OCI-LY1 (cell line): ENCODE results near the gene LECT2.

Source experiments
- H2AFZ ChIP-seq: fragments of 200-600 bp; sonication (generic), shearing (Covaris generic); 2 replicates; pipeline ENCODE4 v1.6.0; 2014; ENCODE audit warnings: antibody characterized with exemption, mild to moderate bottlenecking, low read length
- H3F3A ChIP-seq: fragments of 200-600 bp; sonication (generic), shearing (Covaris generic); 2 replicates; pipeline ENCODE4 v1.6.0; 2014; ENCODE audit warnings: mild to moderate bottlenecking, antibody characterized with exemption, low read length, moderate library complexity; ENCODE audit not compliant: insufficient read depth
- H3K27ac ChIP-seq: fragments of 200-600 bp; sonication (generic); 2 replicates; pipeline ENCODE4 v1.5.1; 2014; ENCODE audit warnings: low read length, mixed run types, mild to moderate bottlenecking, low read depth; ENCODE audit not compliant: poor library complexity, severe bottlenecking
- H3K27me3 ChIP-seq: fragments of 200-600 bp; sonication (generic); 2 replicates; pipeline ENCODE4 v1.6.0; 2014; ENCODE audit warnings: antibody characterized with exemption, mild to moderate bottlenecking, low read length, moderate library complexity; ENCODE audit not compliant: insufficient read depth
- H3K36me3 ChIP-seq: fragments of 200-600 bp; sonication (generic); 2 replicates; pipeline ENCODE4 v1.6.1; 2014; ENCODE audit warnings: mild to moderate bottlenecking, antibody characterized with exemption, low read length, moderate library complexity, mixed read lengths; ENCODE audit not compliant: insufficient read depth
- H3K4me1 ChIP-seq: fragments of 200-600 bp; sonication (generic); 2 replicates; pipeline ENCODE4 v1.5.1; 2014; ENCODE audit warnings: mild to moderate bottlenecking, low read length, moderate library complexity; ENCODE audit not compliant: insufficient read depth, severe bottlenecking
- H3K4me2 ChIP-seq: fragments of 200-600 bp; sonication (generic), shearing (Covaris generic); 2 replicates; pipeline ENCODE4 v1.6.1; 2014; ENCODE audit warnings: low read length
- H3K4me3 ChIP-seq: fragments of 200-600 bp; sonication (generic); 2 replicates; pipeline ENCODE4 v1.5.1; 2014; ENCODE audit warnings: low read length, low read depth, mild to moderate bottlenecking, mixed read lengths; ENCODE audit not compliant: poor library complexity, severe bottlenecking
- H3K79me2 ChIP-seq: fragments of 200-600 bp; shearing (Covaris generic); 2 replicates; pipeline ENCODE4 v1.6.1; 2016; ENCODE audit warnings: mixed run types, low read length, mixed read lengths; ENCODE audit not compliant: insufficient read depth
- H3K9ac ChIP-seq: fragments of 200-600 bp; sonication (generic), shearing (Covaris generic); 2 replicates; pipeline ENCODE4 v1.6.1; 2014; ENCODE audit warnings: mild to moderate bottlenecking, low read length, mixed read lengths
- H3K9me2 ChIP-seq: fragments of 200-600 bp; sonication (generic), shearing (Covaris generic); 2 replicates; pipeline ENCODE4 v1.6.1; 2014; ENCODE audit warnings: low read depth, mild to moderate bottlenecking, low read length, mixed read lengths
- H3K9me3 ChIP-seq: fragments of 200-600 bp; shearing (Covaris generic); 2 replicates; pipeline ENCODE4 v1.6.1; 2014; ENCODE audit warnings: low read length, mixed read lengths
- H4K20me1 ChIP-seq: fragments of 200-600 bp; sonication (generic), shearing (Covaris generic); 2 replicates; pipeline ENCODE4 v1.6.0; 2016; ENCODE audit warnings: mild to moderate bottlenecking, low read length; ENCODE audit not compliant: insufficient read depth
- CTCF ChIP-seq: fragments of 200-600 bp; sonication (generic), shearing (Covaris generic); IDR thresholded peaks from 2 replicates; pipeline ENCODE4 v1.5.1; 2017; ENCODE audit warnings: mild to moderate bottlenecking, antibody characterized with exemption, low read length, moderate library complexity, mixed read lengths
- EZH2 ChIP-seq: fragments of 200-600 bp; sonication (generic), shearing (Covaris generic); IDR thresholded peaks from 2 replicates; pipeline ENCODE4 v1.8.0; 2017; ENCODE audit warnings: borderline replicate concordance, mixed run types, mild to moderate bottlenecking, antibody characterized with exemption, low read length, moderate library complexity, mixed read lengths

The LECT2 gene

DNA sequence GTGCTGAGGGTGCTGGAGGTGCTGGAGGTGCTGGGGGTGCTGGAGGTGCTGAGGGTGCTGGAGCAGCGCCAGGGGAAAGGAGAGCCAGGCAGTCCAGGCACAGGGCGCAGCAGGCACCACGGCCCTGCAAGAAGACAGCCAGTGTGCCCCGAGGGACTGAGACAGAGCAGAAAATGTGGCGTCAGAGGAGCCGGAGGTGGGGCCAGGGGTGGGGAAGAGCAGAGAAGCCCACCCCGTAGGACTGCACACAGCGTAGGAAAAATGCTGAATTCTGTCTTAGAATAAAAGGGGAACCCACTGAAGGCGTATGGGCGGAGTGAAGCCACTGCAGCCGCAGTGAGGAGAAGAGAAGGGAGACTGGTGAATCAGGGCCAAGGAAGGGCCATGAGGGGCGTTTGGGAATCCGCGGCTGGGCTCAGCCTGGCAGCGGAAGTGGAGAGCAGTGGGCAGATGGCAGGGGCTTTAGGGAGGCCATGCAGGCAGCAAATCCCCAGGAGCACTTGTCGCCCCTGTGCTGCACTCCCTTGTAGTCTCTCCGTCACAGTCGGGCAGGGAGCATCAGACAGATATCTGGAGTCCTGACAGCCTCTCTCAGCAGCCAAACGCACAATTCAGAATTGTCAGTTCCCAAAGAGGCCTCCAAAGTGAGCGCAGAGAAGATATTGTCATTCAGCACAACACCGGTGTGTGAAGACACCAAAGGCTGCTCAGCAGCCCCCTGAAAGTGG, 35.9 kb upstream of the LECT2 start:
- Histone ChIP-seq H2AFZ (no peak overlapping the region), H3K4me1 (no peaks in the 10 kb centered on the region), H3K4me3 (no peak overlapping the region), H3K4me2 (no peak overlapping the region), H3K9ac (no peak overlapping the region), H3K36me3 (no peaks in the 10 kb centered on the region), H3K27ac (no peak overlapping the region), H3F3A (no peaks in the 10 kb centered on the region), H3K79me2 (no peaks in the 10 kb centered on the region), H4K20me1 (no peaks in the 10 kb centered on the region), H3K27me3 (no peaks in the 10 kb centered on the region), H3K9me3 (no peaks in the 10 kb centered on the region), H3K9me2 (no peaks in the 10 kb centered on the region)
- TF ChIP-seq CTCF (no peak), EZH2 (no peak)

GRCh38 chr5:135989686-135990085, 34.9 kb upstream of the LECT2 start:
- no peaks in the 10 kb centered on the region for H3K36me3 ChIP-seq
- no peak overlapping the region for H3K9ac ChIP-seq
- H3K4me3 ChIP-seq: no peak overlapping the region
- H3K4me2 ChIP-seq: no peak overlapping the region
- H3K9me3 ChIP-seq: no peaks in the 10 kb centered on the region
- no peaks in the 10 kb centered on the region for H3K4me1 ChIP-seq
- TF ChIP-seq CTCF (no peak), EZH2 (no peak)
- no peaks in the 10 kb centered on the region for H3K27me3 ChIP-seq
- no peaks in the 10 kb centered on the region for H3F3A ChIP-seq
- no peak overlapping the region for H3K27ac ChIP-seq
- H3K9me2 ChIP-seq: no peaks in the 10 kb centered on the region
- H3K79me2 ChIP-seq: no peaks in the 10 kb centered on the region
- no peak overlapping the region for H2AFZ ChIP-seq
- no peaks in the 10 kb centered on the region for H4K20me1 ChIP-seq

GRCh38 chr5:135988546-135988945, 33.8 kb upstream of the LECT2 start:
- Histone ChIP-seq H3K27me3 (no peaks in the 10 kb centered on the region), H3K79me2 (no peaks in the 10 kb centered on the region), H3K36me3 (no peaks in the 10 kb centered on the region), H4K20me1 (no peaks in the 10 kb centered on the region), H3K4me3 (no peak overlapping the region), H3K9me2 (no peaks in the 10 kb centered on the region), H2AFZ (no peak overlapping the region), H3K9me3 (no peaks in the 10 kb centered on the region), H3K4me1 (no peaks in the 10 kb centered on the region), H3K9ac (no peak overlapping the region), H3K27ac (no peak overlapping the region), H3F3A (no peaks in the 10 kb centered on the region), H3K4me2 (no peak overlapping the region)
- TF ChIP-seq EZH2: no peak
- no peak for TF ChIP-seq CTCF
